PFSK-1 (cell line): ENCODE results near the gene STRN3.

Experiments
- POLR2AphosphoS5 ChIP-seq: IDR thresholded peaks from 2 replicates; pipeline ENCODE4 v1.6.1; 2012; ENCODE audit warnings: low read depth, mild to moderate bottlenecking, control low read depth, low read length, moderate library complexity
- REST ChIP-seq, 2 experiments: IDR thresholded peaks; 2 replicates each; pipeline versions ENCODE4 v1.6.1 to v1.8.0; 2011 to 2012; ENCODE audit warnings: low read depth in 2 of 2, low read length in 2 of 2, control low read depth in 1 of 2, inconsistent platforms in 1 of 2, mild to moderate bottlenecking in 1 of 2, moderate library complexity in 1 of 2; ENCODE audit not compliant: insufficient read depth in 1 of 2
- SIN3A ChIP-seq: IDR thresholded peaks from 2 replicates; pipeline ENCODE4 v1.6.1; 2012; ENCODE audit warnings: mild to moderate bottlenecking, low read length, moderate library complexity, borderline replicate concordance; ENCODE audit not compliant: insufficient read depth

- TF ChIP-seq REST (IDR thresholded peaks at IDR 0.05; ENCODE audit: insufficient read depth in 1 of 2, low read depth in 2 of 2, low read length in 2 of 2) = no peak
- no peak for TF ChIP-seq POLR2AphosphoS5
- TF ChIP-seq SIN3A = no peak
Measured at GRCh38 chr14:30889244-30889594, 137.0 kb downstream of the STRN3 start.
